GM13977 (cell line): ENCODE data around the gene IL1R2.

Source experiments
- DNase-seq: peaks from one replicate; pipeline ENCODE4 v3.0.0; 2012; ENCODE audit warnings: low spot score
- in situ Hi-C: fragments of 300-500 bp; cut with MboI; formaldehyde crosslinking; loops from one replicate; pipeline ENCODE4 v1.12.0; 2022; ENCODE audit warnings: low sequenced_read_pairs, low pct_unique_long_range_greater_than_20kb, mixed read lengths, inconsistent platforms; ENCODE audit not compliant: unreplicated experiment
- TF ChIP-seq, protein P1 (sequence below): IDR thresholded peaks from 2 replicates; pipeline ENCODE4 v1.5.1; 2012; ENCODE audit warnings: mild to moderate bottlenecking, control low read depth; ENCODE audit not compliant: insufficient read depth; ENCODE audit errors: extremely low read depth, missing control alignments

IL1R2 gene

DNA sequence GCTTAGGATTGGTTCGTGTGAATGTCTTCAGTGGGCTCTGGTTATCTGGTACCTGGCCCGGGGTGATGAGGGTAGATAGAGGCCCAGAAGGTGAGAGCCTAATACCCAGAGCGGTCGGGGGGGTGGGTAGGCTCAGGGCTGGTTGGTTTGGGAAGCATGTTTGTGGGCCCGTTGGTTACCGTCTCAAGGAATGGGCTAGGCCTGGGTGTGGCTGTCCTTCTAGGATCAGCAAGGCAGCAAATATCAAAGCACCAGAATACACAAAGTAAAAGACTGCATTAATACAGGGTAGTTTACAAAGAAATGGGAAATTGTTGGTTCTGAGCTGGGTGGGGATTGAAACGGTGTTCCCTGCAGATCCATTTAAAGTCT lies 6.0 kb upstream of the IL1R2 start:
- TF ChIP-seq, protein P1, sequence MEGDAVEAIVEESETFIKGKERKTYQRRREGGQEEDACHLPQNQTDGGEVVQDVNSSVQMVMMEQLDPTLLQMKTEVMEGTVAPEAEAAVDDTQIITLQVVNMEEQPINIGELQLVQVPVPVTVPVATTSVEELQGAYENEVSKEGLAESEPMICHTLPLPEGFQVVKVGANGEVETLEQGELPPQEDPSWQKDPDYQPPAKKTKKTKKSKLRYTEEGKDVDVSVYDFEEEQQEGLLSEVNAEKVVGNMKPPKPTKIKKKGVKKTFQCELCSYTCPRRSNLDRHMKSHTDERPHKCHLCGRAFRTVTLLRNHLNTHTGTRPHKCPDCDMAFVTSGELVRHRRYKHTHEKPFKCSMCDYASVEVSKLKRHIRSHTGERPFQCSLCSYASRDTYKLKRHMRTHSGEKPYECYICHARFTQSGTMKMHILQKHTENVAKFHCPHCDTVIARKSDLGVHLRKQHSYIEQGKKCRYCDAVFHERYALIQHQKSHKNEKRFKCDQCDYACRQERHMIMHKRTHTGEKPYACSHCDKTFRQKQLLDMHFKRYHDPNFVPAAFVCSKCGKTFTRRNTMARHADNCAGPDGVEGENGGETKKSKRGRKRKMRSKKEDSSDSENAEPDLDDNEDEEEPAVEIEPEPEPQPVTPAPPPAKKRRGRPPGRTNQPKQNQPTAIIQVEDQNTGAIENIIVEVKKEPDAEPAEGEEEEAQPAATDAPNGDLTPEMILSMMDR, result no peak
- in situ Hi-C loops, result no loop called here
- no peak for DNase-seq

DNA sequence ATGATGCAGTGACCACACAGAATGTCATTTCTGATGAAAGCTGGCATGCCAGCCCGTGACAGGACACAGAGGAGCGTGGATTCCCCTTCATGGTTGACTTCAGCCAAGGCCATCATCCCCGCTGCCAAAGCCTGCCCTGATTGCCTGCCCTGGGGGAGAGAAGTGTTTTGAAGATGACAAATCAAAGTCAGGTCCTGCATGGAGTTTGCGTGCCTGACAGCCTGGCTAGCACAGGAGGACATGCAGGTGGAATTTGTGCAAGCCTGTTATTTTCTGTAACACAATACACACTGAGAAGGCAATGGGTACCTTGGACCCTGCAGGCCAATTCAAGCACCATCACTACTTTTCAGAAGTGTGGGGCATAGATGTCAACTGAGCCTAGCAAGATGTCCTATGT lies 5.4 kb upstream of the IL1R2 start:
- DNase-seq, result no peak
- TF ChIP-seq, protein P1, result no peak
- in situ Hi-C loops, result no loop called here

DNA sequence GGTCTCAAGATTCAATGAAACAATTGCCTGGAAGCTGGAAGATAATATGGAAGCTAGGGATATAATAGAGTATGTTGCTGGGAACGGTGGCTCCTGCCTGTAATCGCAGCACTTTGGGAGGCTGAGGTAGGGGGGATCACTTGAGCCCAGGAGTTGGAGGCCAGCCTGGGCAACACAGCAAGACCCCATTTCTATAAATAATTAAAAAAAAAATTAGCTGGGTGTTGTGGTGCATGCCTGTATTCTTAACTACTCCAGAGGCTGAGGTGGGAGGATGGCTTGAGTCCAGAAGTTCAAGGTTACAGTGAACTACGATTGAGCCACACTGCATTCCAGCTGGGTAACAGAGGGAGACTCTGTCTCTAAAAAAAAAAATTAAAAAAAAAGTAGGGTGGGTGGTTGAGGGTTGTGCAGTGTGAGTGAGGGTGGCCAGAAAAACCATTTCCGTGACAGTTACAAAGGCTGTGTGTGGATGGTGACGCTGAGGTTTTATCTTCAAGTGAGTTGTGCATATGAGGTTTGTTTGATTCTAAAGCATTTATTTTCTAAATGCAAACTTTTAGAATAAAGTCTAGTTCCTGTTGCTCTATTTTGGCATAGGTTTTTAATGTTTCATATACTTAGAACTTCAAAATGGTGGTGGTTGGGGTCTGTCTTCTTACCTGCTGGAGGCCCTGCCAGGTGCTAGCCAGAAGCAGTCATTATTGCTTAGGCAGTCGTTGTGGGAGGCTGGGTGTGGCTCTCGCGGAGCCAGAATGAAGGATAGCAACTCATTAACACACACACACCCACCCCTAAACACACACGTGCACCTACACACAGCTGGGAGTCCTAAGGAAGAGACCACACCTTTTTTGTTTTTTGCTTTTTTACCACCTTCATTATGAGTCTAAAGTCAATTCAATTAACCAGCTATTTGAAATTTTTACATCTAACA lies 4.7 kb upstream of the IL1R2 start:
- TF ChIP-seq, protein P1, result no peak
- in situ Hi-C loops, result no loop called here
- DNase-seq, result no peak

DNA sequence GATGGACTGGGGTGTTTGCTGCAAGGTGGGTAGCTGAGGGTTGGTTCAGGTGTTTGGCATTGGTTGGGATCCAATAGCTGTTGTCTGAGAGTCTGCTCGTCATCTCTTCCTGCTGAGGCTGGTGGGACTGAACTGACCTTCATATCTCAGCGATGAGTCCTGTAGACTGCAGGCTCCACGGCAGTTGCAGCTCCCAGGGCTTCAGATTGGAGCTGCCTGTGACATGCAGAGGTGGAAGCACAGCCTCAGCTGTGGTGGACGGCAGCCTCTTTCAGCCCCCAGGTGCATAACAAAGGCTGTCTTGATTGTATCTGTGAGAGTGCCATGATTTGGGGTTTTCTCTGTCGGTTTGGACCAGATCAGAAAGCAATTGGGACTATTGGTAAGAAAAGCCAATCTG lies 3.9 kb upstream of the IL1R2 start:
- no peak for DNase-seq

DNA sequence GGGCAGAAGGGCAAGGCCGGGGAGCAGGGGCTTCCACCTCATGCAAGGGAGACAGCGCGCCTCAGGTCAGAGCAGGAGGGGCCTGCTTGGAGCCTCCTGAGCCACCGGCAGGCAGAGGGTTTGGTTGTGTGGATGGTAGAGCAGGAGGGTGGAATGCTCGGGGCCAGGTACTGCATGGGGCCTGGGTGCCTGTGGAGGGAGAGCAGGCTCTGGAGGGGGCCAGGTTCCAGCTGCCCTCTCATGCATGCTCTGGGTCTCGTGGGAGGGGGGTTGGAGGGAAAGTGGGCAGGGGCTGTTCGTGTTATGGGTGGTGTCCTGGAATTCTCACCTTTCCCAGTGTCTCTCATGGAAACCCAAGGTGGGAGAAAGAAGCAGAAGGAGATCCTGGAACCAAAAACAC lies 3.2 kb upstream of the IL1R2 start:
- TF ChIP-seq, protein P1, result no peak
- in situ Hi-C loops, result no loop called here
- no peak for DNase-seq

More for the DNA sequence above, 3.9 kb upstream of the IL1R2 start:
- in situ Hi-C loops, result no loop called here
- TF ChIP-seq, protein P1, result no peak

DNA sequence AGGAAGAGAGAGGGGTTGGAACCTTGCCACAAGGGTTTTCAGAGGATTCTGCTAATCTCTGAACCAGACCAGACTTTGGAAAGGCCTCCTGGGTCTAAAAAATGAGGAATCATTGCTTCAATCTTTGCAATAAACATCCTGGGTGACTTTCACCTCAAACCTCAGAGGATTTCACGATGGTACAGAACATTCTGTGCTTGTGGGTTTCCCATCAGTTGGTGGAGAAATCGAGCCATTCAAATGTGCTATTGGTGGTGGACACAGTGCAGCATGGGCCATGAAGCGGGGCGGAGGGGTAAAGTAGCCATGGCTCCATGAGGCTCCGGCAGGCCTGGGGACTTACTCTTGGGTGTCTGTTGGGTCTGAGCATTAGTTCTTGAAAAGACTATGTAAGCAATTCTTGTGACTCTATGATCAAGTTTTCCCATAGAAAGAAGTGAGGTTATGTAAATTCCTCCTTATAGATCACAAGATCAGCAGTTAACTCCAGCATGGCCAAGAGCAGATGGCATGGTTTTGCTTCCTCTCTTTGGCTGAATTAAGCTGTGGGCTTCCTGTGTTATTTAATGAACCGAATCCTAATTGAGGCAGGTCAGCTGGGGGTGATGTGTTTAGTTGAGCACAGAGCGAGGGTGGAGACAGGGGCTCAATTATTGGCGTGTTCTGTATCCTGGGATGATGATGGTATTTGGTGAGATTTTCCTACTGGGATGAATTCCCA lies 1.9 kb upstream of the IL1R2 start:
- in situ Hi-C loops, result no loop called here
- TF ChIP-seq, protein P1, result no peak
- no peak for DNase-seq
